HG02571 (cell line): ENCODE results near the gene STIM1.
A peak's percentile ranks its signal among the peaks of the same experiment; 100 is the strongest.

Source experiments
- ATAC-seq: cut with Tn5 transposase; IDR thresholded peaks from one replicate; pipeline ENCODE4 v1.9.1; 2021; ENCODE audit warnings: mild to moderate bottlenecking, moderate library complexity; ENCODE audit not compliant: unreplicated experiment

The STIM1 gene

GRCh38 chr11:3944198-3944597 is 88.7 kb downstream of the STIM1 start:
- no peak for ATAC-seq

GRCh38 chr11:3946455-3947017 is 91.1 kb downstream of the STIM1 start:
- no peak for ATAC-seq

- ATAC-seq: peak; percentile 56
Measured at GRCh38 chr11:3947061-3947460, 91.6 kb downstream of the STIM1 start.

GRCh38 chr11:3949125-3949524 is 93.7 kb downstream of the STIM1 start:
- peak; percentile 67 for ATAC-seq

- ATAC-seq: no peak
Measured at GRCh38 chr11:3950996-3951660, 95.7 kb downstream of the STIM1 start.

DNA sequence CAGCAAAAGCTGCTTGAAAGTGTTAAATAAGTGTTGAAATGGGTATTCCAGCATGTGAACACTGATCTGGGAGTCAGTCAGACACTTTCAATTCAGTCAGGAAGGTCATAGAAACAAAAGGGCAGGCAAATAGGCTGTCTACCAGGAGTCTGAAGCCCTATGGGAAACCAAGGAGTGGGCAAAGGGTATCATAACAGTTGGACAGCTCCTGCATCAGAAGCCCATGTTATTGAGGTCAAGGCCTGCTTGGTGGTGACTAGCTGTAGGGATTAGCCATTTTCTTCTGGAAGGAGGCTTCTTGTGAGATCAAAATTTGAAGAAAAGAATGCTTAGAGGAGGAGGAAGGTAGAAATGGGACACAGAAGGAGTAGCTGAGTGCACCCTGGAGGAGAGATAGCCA is 97.3 kb downstream of the STIM1 start:
- ATAC-seq: no peak

- no peak for ATAC-seq
Measured at GRCh38 chr11:3953327-3953726, 97.9 kb downstream of the STIM1 start.

DNA sequence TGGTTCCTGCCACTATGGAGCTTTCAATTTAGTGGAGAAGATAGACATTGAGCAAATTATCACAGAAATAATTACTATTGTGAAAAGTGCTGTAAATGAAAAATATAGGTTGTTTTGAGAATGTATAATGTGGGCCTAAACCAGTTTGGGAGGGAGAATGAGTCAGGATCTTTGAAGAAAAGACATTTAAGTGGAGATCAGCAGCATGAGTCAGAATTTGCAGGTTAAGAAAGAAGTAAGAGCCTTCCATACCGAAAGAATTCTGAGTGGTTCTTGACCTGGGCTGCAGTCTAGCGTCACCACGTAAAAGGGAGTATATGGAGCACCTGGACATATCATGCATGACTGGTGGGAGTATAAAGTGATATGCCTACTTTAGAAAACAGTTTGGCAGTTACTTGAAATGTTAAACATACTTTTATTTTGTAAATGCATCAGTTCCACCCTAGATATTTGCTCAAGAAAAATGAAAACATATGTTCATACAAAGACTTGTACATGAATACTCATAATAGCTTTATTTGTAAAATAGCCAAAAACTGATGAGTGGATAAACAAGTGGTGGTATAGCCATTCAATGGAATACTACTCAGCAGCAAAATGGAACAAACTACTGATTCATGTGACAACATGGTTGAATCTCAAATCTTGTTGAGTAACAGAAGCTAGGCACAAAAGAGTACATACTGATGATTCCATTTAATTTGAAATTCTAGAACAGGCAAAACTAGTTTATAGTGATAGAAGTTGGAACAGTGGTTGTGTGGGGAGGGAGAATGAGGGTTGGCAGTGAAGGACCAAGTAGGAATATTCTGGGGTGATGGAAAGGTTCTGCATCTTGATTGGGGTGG is 99.2 kb downstream of the STIM1 start:
- no peak for ATAC-seq

DNA sequence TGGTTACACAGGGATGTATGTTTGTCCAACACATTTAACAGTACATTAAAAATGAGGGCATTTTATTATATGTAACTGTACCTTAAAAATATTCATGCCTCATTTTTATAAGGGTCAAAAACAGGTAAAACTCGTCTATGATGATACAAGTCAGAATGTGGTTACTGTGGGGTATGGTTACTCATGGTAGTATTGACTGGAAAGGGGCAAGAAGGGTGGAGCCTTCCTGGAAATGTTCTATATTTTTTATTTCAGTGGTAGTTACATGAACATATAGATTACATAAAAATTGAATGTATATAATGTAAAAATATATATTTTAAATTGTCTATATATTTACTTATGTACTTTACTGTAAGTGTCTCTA is 99.8 kb downstream of the STIM1 start:
- no peak for ATAC-seq

GRCh38 chr11:3956038-3956437 is 100.6 kb downstream of the STIM1 start:
- ATAC-seq: no peak

- no peak for ATAC-seq
Measured at GRCh38 chr11:3956748-3957147, 101.3 kb downstream of the STIM1 start.

- ATAC-seq: no peak
Measured at GRCh38 chr11:3957437-3957836, 102.0 kb downstream of the STIM1 start.

DNA sequence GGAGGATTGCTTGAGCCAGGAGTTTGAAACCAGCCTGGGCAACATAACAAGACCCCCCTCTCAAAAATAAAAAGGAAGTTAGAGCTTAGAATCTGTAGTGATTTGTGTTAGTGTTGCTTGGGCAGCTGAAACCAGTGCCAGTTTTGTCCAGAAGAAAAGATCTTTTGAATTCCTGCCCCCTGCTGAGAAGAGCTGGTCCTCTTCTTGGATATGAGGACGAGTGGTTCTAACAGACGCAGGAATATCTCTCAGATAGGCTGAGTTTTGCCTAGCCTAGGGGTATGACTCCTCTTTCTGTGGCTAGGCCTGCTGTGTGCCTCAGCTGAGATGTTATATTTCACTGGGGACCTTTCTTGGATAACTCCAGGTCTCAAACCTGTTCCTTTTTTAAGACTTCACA is 102.8 kb downstream of the STIM1 start:
- ATAC-seq: no peak

GRCh38 chr11:3959015-3959902 is 103.8 kb downstream of the STIM1 start:
- no peak for ATAC-seq

DNA sequence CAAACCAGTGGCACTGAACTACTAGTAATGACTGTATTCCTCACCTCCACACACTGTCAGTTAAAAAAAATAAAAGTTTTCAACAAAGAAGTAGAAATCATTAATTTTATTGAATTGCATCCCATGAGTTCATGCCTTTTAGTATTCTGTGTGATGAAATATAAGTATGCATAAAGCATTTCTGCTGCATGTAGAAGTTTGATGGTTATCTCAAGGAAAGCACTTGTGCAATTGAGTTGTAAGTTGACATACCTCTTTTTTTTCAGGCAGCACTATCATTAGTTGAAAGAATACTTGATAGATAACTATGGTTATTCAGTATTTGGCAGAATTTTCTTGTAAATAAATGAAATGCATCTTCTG is 104.4 kb downstream of the STIM1 start:
- no peak for ATAC-seq

GRCh38 chr11:3962406-3962840 is 107.0 kb downstream of the STIM1 start:
- no peak for ATAC-seq

GRCh38 chr11:3964056-3964455 is 108.6 kb downstream of the STIM1 start:
- no peak for ATAC-seq

- ATAC-seq: no peak
Measured at GRCh38 chr11:3964935-3965604, 109.6 kb downstream of the STIM1 start.

DNA sequence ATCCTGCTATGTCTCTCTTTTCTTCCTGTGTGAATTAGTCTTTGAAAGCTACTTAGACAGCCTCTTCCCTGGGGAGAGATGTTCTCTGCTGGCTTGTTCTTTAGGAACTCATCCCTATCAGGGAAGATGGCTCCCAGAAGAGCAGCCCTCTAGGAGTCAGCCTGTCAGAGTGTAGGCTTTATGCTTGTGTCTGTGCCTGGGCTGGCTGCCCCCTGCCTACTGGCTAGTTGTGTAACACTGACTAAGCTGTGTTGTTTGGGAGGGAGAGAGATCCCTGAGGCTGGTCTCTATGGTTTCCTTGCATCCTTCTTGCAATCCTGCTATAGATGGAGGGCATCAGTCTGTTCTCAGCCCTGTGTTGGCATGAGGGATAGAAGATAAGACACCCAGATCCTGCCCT is 112.2 kb downstream of the STIM1 start:
- ATAC-seq: no peak

GRCh38 chr11:3969200-3969599 is 113.7 kb downstream of the STIM1 start:
- ATAC-seq: no peak

DNA sequence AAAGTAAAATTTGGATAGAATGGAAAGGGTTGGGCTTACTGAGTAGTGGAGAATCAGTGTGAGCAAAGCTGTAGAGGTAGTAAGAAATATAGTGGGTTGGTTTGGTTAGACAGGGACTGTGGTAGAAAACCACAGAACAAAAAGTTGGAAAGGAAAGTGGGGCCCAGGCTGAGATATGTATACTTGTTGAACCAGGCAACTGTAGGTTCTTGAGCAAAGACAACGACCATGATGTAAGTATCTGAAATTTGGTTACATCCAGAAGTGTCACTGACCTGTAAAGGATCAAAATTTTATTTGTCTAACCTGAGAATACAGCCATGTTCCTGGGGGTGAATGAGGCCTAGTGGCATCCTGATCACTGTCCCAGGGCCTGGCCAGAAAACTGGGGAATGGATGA is 114.1 kb downstream of the STIM1 start:
- no peak for ATAC-seq
